Activated CD4-positive, alpha-beta T cell treated with anti-CD3 and anti-CD28 coated beads, Interleukin-2, amount 10 ng/mL, durations not matched to agents 24 days and 14 days (primary cell): Measurements from ENCODE around the gene CDH8. TPM values are rescaled to one million over a fixed set of nuclear protein-coding genes. Genes with fewer than 3 reads are reported as not detected.

Experiments
- DNase-seq: peaks from one replicate; pipeline ENCODE4 v3.0.0; 2022
- H3K27ac Mint-ChIP-seq: one replicate; pipeline ENCODE4 v1.8.0; 2022; ENCODE audit warnings: mild to moderate bottlenecking, mixed read lengths
- H3K27me3 Mint-ChIP-seq: one replicate; pipeline ENCODE4 v1.8.0; 2022; ENCODE audit warnings: mixed read lengths
- H3K36me3 Mint-ChIP-seq: one replicate; pipeline ENCODE4 v1.8.0; 2022; ENCODE audit warnings: low read depth, mild to moderate bottlenecking, mixed read lengths
- H3K4me1 Mint-ChIP-seq: one replicate; pipeline ENCODE4 v1.8.0; 2021; ENCODE audit warnings: mixed read lengths
- H3K4me3 Mint-ChIP-seq: one replicate; pipeline ENCODE4 v1.8.0; 2022; ENCODE audit warnings: mild to moderate bottlenecking, moderate library complexity, mixed read lengths
- H3K9me3 Mint-ChIP-seq: one replicate; pipeline ENCODE4 v1.8.0; 2021; ENCODE audit warnings: mixed read lengths
- intact Hi-C: fragments of 100-400 bp; cut with micrococcal nuclease; formaldehyde crosslinking; loops from one replicate; pipeline ENCODE4 v1.15.1; 2023
- total RNA-seq: library from RNA; stranded (reverse); gene quantifications from 2 replicates; pipeline ENCODE4 v1.2.3, GENCODE V29; 2022

The CDH8 gene
- total RNA-seq, 1 donor from 2014 or later, result 0.70 TPM

DNA sequence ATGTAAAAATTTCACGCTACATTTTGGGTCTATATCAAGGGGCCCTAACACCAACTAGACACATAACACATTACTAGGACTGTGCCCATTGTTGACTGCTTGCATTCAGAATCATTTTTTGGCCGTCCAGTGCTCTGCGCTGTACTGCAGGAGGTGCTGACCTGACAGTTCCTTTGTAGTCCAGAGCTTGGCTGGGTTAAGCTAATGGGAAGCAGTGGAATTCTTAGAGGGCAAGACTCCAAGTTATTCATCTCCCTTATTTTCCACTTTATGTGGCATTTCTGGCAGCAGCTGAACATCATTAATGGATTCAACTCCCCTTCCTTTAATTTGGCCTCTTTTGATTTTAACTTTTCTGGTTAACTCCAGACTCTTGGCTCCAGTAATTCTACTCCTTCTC lies 351.7 kb downstream of the CDH8 start:
- H3K4me3 Mint-ChIP-seq, result no peak overlapping the region
- no peak overlapping the region for H3K27ac Mint-ChIP-seq
- intact Hi-C loops, result no loop called here
- H3K27me3 Mint-ChIP-seq, result no peaks in the 10 kb centered on the region
- no peaks in the 10 kb centered on the region for H3K4me1 Mint-ChIP-seq
- H3K9me3 Mint-ChIP-seq, result peaks cover 19% of the 10 kb centered on the region
- no peaks in the 10 kb centered on the region for H3K36me3 Mint-ChIP-seq
- no peak for DNase-seq

DNA sequence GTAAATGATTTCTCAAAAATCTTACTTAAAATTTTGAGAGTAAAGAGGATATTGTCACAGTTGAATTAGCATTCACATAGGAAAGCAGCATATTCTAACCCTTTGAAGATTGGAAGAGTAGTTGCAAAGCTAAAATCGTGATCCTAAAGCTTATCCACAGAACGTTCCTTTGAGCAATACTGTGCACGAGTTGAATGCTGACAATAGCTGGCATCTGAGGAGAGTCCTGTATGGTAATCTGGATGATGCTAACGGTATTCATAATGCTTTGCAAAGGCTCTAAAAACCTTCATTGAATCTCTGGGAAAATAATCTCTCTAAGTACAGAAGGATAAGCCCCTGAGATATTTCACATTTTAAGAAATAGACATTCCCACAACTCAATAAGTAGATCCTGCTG lies 354.6 kb downstream of the CDH8 start:
- Mint-ChIP-seq H3K27ac (no peak overlapping the region), H3K4me1 (no peaks in the 10 kb centered on the region), H3K9me3 (peaks cover 19% of the 10 kb centered on the region), H3K4me3 (no peak overlapping the region), H3K36me3 (no peaks in the 10 kb centered on the region), H3K27me3 (no peaks in the 10 kb centered on the region)
- no peak for DNase-seq
- intact Hi-C loops, result no loop called here

DNA sequence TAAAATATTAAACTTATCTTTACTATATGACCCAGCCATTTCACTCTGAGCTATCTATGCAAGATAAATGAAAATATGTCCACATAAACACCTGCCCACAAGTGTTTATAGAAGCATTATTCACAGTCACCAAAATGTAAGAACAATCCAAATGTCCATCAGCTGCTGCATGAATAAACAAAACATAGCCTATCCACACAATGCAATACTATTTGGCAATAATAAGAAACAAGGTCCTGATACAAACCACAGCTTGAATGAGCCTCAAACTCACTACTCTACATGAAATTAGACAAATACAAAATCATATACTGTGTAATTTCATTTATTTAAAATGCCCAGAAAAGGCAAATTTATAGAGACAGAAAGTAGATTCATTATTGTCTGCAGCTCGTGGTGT lies 355.1 kb downstream of the CDH8 start:
- no peak overlapping the region for H3K4me3 Mint-ChIP-seq
- H3K4me1 Mint-ChIP-seq, result no peaks in the 10 kb centered on the region

DNA sequence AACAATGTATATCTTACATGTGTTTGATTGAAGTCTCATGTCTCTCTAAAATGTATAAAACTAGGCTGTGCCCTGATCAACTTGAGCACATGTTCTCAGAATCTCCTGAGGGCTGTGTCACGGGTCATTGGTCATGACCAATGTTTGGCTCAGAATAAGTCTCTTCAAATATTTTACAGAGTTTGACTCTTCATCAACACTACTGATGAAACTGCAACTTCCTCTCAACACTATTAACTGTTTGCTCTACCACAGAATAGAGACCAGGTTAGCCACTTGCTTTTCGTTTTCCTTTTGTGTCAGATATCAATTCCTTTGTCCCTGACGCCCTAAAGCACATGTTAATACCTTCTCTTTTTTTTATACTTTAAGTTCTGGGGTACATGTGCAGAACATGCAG lies 358.1 kb downstream of the CDH8 start:
- Mint-ChIP-seq H3K4me1 (no peaks in the 10 kb centered on the region), H3K27me3 (no peaks in the 10 kb centered on the region), H3K36me3 (no peaks in the 10 kb centered on the region), H3K27ac (no peak overlapping the region), H3K9me3 (peaks cover 19% of the 10 kb centered on the region), H3K4me3 (no peak overlapping the region)
- DNase-seq, result no peak
- intact Hi-C loops, result no loop called here

More for the DNA sequence above, 355.1 kb downstream of the CDH8 start:
- Mint-ChIP-seq H3K9me3 (peaks cover 19% of the 10 kb centered on the region), H3K36me3 (no peaks in the 10 kb centered on the region), H3K27me3 (no peaks in the 10 kb centered on the region), H3K27ac (no peak overlapping the region)
- no peak for DNase-seq
- intact Hi-C loops, result no loop called here

DNA sequence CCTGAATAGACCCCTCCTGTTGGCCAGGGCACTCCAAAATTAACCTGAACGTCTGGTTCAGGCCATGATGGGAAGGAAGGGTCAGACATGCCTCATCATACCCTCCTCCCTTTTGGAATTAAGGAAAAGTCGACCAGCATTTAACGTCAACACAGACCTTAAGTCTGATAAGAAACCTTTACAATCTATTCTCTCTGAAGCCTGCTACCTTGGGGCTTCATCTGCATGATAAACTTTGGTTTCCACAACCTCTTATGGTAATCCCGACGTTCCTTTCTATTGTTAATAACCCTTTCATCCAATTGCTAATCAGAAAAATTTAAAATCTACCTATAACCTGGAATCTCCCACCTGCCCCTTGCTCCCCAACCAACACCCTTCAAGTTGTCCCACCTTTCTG lies 358.5 kb downstream of the CDH8 start:
- H3K4me3 Mint-ChIP-seq, result no peak overlapping the region
- H3K27me3 Mint-ChIP-seq, result no peaks in the 10 kb centered on the region
- intact Hi-C loops, result no loop called here
- no peaks in the 10 kb centered on the region for H3K4me1 Mint-ChIP-seq
- no peak overlapping the region for H3K27ac Mint-ChIP-seq
- H3K9me3 Mint-ChIP-seq, result peaks cover 19% of the 10 kb centered on the region
- no peak for DNase-seq
- H3K36me3 Mint-ChIP-seq, result no peaks in the 10 kb centered on the region

DNA sequence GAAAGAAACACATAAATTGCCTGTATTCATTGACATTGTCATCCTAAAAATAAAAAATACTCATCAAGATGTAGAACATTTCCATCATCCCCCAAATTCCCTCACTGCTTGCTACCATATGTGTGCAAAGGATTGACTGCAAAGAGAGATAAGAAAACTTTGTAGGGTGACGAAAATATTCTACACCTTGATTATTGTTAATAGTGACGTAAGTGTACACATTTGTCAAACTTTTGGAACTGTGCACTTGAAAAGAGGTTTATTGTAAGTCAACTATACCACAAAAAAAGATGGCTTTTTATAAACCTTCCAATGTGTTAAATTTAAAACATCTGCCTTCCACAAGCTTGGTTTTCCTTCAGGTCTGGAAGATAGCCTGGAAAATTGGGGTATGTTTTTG lies 359.5 kb downstream of the CDH8 start:
- no peaks in the 10 kb centered on the region for H3K36me3 Mint-ChIP-seq
- H3K27ac Mint-ChIP-seq, result no peak overlapping the region
- no peaks in the 10 kb centered on the region for H3K4me1 Mint-ChIP-seq
- H3K27me3 Mint-ChIP-seq, result no peaks in the 10 kb centered on the region
- intact Hi-C loops, result no loop called here
- DNase-seq, result no peak
- H3K4me3 Mint-ChIP-seq, result no peak overlapping the region
- H3K9me3 Mint-ChIP-seq, result peaks cover 19% of the 10 kb centered on the region

DNA sequence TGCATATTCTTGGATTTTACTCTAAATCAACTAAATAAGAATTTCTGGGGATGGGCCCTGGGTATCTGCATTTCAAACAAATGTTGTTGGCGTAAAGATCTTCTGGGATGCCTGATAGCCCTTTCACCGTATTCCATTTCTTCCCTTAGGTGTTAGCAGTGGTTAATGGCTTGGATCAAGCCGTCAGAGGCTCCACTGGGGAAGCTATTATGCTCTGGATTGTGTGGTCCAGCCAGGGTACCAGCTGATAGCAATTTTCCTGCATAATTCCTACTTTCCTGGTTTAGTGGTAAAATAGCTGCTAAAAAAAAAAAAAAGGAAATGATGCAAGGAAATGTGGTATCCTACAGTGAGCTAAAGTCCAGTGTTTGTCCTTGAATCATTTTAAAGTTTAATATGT lies 365.1 kb downstream of the CDH8 start:
- Mint-ChIP-seq H3K27me3 (no peaks in the 10 kb centered on the region), H3K36me3 (no peaks in the 10 kb centered on the region), H3K4me1 (no peaks in the 10 kb centered on the region), H3K4me3 (no peak overlapping the region), H3K27ac (no peak overlapping the region), H3K9me3 (peaks cover 12% of the 10 kb centered on the region)
- no peak for DNase-seq
- intact Hi-C loops, result no loop called here

DNA sequence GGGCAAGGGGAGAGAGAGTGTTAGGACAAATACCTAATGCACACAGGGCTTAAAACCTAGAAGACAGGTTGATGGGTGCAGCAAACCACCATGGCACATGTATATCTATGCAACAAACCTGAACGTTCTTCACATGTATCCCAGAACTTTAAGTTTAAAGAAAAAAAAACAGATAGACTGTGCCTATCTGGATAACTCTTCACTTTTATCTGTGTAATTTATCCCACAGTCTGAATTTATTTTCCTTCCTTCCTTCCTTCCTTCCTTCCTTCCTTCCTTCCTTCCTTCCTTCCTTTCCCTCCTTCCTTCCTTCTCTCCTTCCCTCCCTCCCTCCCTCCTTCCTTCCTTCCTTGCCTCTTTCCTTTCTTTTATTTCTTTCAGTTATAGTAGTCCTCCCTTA lies 370.7 kb downstream of the CDH8 start:
- Mint-ChIP-seq H3K4me1 (no peaks in the 10 kb centered on the region), H3K27ac (no peak overlapping the region), H3K27me3 (no peaks in the 10 kb centered on the region), H3K9me3 (peaks cover 7% of the 10 kb centered on the region), H3K4me3 (no peak overlapping the region), H3K36me3 (no peaks in the 10 kb centered on the region)
- intact Hi-C loops, result no loop called here
- DNase-seq, result no peak

DNA sequence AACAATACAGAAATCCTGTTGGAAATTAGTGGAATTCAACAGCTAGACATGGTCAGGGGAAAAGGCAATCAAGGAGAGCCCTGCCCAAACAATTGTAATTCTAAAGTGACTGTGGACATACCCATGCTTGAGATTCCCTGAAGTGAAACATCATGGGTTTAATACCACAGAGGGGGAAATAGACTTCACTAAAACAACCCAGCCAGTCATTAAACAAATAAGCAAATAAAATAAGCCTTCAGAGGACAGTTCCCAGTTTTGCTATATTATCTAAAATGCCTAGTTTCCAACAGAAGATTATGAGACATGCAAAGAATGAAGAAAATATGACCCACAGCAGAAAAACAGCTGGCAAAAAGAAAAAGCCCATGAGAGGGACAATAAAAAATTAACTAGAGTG lies 376.3 kb downstream of the CDH8 start:
- Mint-ChIP-seq H3K27me3 (no peaks in the 10 kb centered on the region), H3K4me3 (no peak overlapping the region), H3K27ac (no peak overlapping the region), H3K4me1 (no peaks in the 10 kb centered on the region), H3K9me3 (peaks cover 3% of the 10 kb centered on the region), H3K36me3 (no peaks in the 10 kb centered on the region)
- no peak for DNase-seq
- intact Hi-C loops, result no loop called here

DNA sequence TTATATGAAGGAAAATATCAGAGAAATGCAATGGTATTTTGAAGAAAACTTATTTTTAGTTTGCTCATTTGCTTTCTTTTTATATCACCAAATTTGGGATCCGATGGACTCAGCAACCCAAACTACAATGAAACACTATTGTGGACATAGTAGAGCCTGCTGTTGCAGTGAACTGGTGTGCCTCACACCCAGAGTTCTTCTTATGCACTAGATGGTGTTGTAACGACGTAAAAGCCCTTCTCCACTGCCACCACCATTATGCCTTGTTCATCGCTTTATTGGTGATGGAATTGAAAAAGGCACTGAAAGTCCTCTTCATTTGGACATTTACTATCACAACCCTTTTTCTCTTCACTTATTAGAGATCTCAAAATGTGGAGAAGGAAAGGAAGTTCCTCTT lies 381.3 kb downstream of the CDH8 start:
- Mint-ChIP-seq H3K27ac (no peak overlapping the region), H3K4me1 (no peaks in the 10 kb centered on the region), H3K27me3 (no peaks in the 10 kb centered on the region), H3K9me3 (peaks cover 8% of the 10 kb centered on the region), H3K4me3 (no peak overlapping the region), H3K36me3 (no peaks in the 10 kb centered on the region)
- DNase-seq, result no peak
- intact Hi-C loops, result no loop called here

DNA sequence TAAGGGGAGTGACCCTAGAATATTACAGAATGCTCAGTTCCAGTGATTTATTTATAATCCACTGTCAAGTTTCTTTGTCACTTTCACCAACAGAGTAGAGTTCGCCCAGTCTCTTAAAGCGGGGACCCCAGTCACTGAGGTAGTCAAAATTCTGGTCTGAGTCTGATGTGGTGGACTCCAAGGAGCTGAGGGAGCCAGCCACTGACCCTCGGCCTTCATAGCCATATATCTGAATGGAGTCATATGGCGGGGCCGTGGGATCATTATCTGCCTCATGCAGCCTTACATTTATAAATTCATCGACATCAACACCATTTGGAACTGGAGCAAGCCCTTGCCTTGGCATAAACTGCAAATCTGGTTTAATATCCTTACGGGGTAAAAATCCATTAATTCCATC lies 382.7 kb downstream of the CDH8 start:
- no peaks in the 10 kb centered on the region for H3K36me3 Mint-ChIP-seq
- H3K4me1 Mint-ChIP-seq, result no peaks in the 10 kb centered on the region
- H3K27ac Mint-ChIP-seq, result no peak overlapping the region
- no peak overlapping the region for H3K4me3 Mint-ChIP-seq
- H3K27me3 Mint-ChIP-seq, result no peaks in the 10 kb centered on the region
- peaks cover 8% of the 10 kb centered on the region for H3K9me3 Mint-ChIP-seq
- DNase-seq, result no peak
- intact Hi-C loops, result no loop called here

DNA sequence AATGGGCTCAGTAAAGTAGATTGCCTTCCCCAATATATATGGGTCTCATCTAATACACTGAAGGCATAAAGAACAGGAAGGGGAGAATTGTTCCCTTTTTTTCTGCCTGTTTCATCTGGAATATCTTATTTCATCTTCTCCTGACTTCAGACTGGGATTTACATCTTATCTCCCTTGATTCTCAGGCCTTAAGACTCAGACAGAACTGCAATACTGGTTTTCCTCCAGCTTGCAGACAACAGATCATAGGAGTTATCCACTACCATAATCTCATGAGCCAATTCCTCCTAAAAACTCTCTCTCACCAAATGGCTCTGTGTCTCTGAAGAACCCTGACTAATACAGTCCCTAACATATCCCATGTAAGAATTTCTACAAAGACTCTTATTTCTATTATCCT lies 390.7 kb downstream of the CDH8 start:
- Mint-ChIP-seq H3K27ac (no peak overlapping the region), H3K36me3 (no peaks in the 10 kb centered on the region), H3K4me3 (no peak overlapping the region), H3K27me3 (no peaks in the 10 kb centered on the region), H3K9me3 (no peaks in the 10 kb centered on the region), H3K4me1 (no peaks in the 10 kb centered on the region)
- intact Hi-C loops, result no loop called here
- DNase-seq, result no peak

DNA sequence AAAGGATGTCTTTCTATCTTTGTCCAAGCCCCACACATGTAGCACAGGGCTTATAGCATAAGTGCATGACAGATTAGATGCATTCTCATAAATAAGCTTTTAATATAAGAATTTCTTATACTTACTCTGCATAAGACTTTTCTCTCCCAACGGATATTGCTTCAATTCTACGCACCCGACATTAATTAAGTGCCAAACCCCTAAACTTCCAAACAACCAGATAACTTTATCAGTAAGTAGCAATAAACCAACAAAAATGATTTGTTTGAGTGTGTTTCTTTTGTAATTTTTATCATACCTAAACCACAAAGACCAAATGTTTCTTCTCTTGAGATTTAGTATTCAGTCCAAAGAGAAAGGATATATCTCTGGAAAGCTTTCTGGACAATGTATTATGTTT lies 391.5 kb downstream of the CDH8 start:
- no peaks in the 10 kb centered on the region for H3K4me1 Mint-ChIP-seq
- intact Hi-C loops, result no loop called here
- no peak for DNase-seq

DNA sequence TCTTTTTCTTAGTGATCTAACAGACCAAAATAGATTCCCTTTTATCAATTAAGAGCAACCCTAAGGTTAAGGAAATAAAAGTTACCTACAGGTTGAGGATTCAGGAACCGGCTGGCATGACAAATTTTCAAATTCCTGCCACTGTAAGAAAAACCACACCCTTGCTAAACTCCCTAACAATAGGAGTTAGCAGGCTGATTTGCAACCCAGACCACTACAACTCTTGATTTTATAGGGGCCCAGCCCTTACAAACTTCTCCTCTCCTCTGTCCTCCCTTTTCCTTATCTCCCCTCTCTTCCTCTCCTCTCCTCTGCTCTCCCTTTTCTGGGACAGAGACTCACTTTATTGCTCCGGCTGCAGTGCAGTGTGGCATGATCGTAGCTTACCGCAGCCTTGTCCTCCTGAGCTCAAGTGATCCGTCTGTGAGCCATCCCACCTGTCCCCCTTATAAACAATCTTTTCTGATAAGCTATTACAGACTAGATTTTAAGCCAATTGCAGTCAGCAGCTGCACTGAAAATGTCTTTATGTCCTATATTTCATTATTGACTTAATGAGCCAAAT lies 418.9 kb downstream of the CDH8 start:
- no peak for DNase-seq
- Mint-ChIP-seq H3K9me3 (peaks cover 8% of the 10 kb centered on the region), H3K4me1 (no peaks in the 10 kb centered on the region), H3K27me3 (no peaks in the 10 kb centered on the region), H3K36me3 (no peaks in the 10 kb centered on the region), H3K4me3 (no peak overlapping the region), H3K27ac (no peak overlapping the region)
- intact Hi-C loops, result no loop called here

More for the DNA sequence above, 391.5 kb downstream of the CDH8 start:
- Mint-ChIP-seq H3K36me3 (no peaks in the 10 kb centered on the region), H3K4me3 (no peak overlapping the region), H3K27ac (no peak overlapping the region), H3K27me3 (no peaks in the 10 kb centered on the region), H3K9me3 (peaks cover 1% of the 10 kb centered on the region)

DNA sequence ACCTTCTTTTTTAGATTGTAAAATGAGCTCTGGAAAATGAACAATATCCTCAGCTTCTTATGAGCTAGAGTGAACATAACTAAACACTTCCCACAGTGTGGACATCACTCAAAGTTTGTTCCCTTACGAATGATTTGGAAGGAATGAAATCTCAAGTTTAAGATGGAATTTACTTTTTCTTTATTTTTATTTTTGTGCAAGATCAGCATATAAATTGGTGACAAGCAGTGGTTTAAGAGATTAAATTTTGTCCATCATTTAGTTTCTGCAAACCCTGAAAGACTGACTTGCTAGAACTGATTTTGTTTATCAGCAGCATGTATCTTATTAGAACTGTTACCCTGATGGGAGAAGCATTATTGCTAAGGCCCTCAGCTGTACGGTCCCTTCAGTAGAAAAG lies 420.1 kb downstream of the CDH8 start:
- H3K27ac Mint-ChIP-seq, result no peak overlapping the region
- no peaks in the 10 kb centered on the region for H3K27me3 Mint-ChIP-seq
- peaks cover 8% of the 10 kb centered on the region for H3K9me3 Mint-ChIP-seq
- H3K36me3 Mint-ChIP-seq, result no peaks in the 10 kb centered on the region
- no peak for DNase-seq
- H3K4me3 Mint-ChIP-seq, result no peak overlapping the region
- intact Hi-C loops, result no loop called here
- H3K4me1 Mint-ChIP-seq, result no peaks in the 10 kb centered on the region
